GM18861 (cell line): Measurements from ENCODE around the gene SAAL1.
A peak's percentile ranks its signal among the peaks of the same experiment; 100 is the strongest.
"Not testable (repeated sequence)": the region's sequence is repeated elsewhere in the genome, so short reads cannot be mapped to it uniquely, and the experiment has no call there.

Experiments
- ATAC-seq: cut with Tn5 transposase; IDR thresholded peaks from one replicate; pipeline ENCODE4 v1.9.1; 2021; ENCODE audit not compliant: unreplicated experiment

The SAAL1 gene, protein sequence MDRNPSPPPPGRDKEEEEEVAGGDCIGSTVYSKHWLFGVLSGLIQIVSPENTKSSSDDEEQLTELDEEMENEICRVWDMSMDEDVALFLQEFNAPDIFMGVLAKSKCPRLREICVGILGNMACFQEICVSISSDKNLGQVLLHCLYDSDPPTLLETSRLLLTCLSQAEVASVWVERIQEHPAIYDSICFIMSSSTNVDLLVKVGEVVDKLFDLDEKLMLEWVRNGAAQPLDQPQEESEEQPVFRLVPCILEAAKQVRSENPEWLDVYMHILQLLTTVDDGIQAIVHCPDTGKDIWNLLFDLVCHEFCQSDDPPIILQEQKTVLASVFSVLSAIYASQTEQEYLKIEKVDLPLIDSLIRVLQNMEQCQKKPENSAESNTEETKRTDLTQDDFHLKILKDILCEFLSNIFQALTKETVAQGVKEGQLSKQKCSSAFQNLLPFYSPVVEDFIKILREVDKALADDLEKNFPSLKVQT

DNA sequence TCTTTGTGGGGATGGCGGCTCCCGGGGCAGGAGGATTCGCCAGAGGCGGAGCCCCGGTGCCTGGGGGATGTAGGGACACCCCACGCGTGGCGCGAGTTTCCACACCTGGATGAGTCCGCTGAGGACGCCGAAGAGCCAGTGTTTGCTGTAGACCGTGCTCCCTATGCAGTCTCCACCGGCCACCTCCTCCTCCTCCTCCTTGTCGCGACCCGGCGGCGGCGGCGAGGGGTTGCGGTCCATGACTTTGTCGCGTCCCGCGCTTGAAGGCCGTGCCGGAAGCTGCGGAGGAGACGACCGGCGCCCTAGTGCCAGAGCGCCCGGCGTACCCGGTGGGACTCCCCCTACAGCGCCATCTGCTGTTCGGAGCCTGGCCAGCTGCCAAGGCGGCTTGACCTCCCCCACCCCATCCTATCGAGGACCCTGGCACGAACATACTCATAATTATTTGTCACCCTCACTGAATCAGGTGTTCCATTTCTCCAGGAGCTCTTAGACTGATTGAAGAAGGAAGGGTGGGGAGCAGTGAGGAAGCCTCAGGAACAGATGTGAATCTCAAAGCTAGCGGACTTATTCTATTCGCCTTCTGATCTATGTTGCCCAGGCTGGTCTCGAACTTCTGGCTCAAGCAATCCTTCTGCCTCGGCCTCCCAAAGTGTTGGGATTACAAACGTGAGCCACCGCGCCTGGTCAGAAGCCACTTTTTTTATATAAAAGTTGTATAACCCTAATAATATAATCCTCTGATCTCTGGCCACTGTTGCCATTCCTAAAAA, at the start of gene SAAL1:
SAAL1 (minus strand) TSS at position 281 of the 773 bp plus-strand sequence; CDS start at position 240, 41 bp downstream.
- peak; percentile 90 for ATAC-seq

DNA sequence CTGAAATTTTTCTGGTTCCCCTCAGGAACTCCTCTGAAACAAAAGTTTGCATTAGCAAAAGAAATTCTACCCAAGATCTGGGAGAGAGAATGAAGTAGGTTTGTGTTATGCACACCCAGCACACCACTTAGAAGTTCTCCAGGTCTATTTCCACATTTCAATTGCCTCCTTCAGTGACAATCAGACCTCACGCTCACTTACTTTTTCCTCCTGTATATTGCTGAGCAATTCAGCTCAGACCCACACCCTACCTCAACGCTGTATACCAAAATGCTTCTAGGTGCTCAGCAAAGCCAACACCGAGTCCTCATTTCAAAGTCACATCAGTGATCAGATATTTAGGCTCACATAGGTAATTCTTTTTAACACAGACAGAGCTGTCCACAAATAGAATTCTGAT, 45.7 kb upstream of the SAAL1 start:
- ATAC-seq: no peak

DNA sequence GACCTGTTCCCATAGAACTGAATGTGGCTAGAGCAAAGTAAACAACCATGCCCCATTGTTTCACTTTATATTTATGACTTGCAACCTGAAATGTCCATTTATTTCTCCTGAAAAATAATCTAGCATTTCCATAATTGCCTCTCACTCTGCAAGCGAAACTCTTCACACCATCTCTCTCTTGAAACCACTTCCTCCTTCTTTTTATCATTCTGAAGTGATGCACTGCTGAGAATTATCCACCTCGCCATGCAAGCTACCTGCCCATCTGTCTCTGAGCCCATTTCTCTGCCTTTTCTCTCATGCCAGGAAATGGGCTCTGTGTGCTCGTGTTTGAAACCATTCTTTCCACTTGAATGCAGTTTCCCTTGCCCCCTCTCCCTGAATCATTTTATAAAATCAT, 40.0 kb upstream of the SAAL1 start:
- ATAC-seq: no peak

DNA sequence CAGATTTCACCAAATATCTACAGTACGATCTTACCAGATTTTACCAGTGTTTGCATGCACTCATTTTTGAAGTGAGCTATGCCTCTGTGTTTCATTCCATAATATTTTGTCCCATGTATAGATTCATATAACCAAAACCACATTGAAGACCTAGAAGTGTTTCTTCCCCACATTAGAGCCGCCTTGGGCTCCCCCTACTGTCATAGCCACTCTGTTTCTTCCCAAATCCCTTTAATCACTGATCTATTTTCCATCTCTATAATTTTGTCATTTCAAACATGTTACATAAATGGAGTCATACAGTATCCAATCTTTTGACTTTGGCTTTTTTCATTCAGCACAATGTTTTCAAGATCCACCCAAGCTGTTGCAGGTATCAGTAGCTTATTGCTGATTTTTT, 39.1 kb upstream of the SAAL1 start:
- ATAC-seq: no peak

DNA sequence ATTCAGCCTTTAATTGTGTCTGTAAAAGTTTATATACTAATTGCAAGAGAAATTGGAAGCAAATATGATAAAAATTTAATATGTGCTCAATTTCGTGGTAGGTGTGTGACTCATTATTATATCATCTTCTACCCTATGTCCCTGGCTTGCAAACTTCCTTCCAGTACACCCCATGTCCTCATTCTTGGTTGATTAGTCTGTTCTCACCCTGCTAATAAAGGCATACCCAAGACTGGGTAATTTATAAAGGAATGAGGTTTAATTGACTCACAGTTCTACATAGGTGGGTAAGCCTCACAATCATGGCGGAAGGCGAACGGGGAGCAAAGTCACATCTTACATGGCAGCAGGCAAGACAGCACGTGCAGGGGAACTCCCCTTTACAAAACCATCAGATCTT, 38.4 kb upstream of the SAAL1 start:
- no peak for ATAC-seq

DNA sequence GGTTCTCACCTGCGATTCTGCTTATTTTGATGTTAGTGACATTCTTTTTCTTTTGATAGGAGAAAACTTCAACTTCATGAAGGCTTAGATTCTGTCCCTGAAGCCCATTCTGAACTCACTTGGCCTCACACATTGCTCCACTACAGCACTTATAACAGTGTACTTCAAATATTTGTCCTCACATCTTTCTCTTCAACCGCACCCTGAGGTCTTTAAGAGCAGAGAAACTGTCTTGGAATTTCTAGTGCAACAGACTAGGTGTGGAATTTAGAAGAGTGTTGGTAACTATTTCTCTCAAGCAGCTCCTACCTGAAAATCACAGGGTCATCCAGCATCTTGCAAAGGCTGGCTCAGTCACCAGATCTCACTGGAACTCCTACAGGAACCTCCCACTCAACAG, 34.3 kb upstream of the SAAL1 start:
- no peak for ATAC-seq

DNA sequence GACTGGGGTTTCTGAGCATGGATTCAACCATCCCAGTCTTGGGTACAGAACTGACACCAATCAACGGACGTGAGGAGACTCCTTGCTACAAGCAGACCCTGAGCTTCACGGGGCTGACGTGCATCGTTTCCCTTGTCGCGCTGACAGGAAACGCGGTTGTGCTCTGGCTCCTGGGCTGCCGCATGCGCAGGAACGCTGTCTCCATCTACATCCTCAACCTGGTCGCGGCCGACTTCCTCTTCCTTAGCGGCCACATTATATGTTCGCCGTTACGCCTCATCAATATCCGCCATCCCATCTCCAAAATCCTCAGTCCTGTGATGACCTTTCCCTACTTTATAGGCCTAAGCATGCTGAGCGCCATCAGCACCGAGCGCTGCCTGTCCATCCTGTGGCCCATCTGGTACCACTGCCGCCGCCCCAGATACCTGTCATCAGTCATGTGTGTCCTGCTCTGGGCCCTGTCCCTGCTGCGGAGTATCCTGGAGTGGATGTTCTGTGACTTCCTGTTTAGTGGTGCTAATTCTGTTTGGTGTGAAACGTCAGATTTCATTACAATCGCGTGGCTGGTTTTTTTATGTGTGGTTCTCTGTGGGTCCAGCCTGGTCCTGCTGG, 31.4 kb upstream of the SAAL1 start:
- ATAC-seq: no peak

DNA sequence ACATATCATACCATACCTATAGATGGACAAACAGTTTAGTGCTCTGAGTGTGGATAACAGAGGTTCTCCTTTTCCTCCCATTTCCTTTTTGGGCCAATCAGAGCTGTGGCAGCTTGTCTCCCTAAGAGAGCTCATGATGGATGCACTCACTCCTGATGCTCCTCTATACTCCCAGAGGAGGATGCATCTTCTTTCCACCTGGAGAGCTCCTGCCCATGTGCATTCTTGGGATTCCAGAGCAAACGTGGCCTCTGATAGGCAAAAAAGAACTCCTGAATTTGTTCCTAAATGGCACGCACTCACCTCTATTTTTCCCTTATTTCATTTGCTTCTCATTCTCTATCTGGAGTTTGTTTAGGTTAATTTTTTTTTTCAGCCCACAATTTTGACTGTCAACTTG, 29.4 kb upstream of the SAAL1 start:
- ATAC-seq: no peak

DNA sequence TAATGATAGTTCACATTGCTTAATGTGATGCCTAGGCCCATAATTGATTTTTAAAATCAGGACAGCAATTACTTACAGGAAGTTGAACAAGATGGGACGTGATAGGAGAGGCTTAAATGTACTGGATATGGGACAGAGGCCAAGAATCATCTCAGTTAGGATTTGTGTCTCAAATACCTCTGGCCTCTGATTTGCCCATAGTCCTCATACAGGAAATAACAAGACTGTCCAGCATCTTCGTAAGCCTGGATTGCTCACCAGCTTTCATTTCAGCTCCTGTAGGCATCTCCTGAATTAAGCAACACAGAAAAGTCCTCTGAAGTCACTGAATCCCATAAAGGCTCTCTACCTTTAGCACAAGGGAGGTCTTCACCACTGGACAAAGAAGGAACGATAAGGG, 26.5 kb upstream of the SAAL1 start, which contains the start of gene MRGPRX3:
MRGPRX3 (plus strand) TSS at position 231 of the 400 bp plus-strand sequence. CDS start 4,632 bp downstream, outside the sequence.
- no peak for ATAC-seq

DNA sequence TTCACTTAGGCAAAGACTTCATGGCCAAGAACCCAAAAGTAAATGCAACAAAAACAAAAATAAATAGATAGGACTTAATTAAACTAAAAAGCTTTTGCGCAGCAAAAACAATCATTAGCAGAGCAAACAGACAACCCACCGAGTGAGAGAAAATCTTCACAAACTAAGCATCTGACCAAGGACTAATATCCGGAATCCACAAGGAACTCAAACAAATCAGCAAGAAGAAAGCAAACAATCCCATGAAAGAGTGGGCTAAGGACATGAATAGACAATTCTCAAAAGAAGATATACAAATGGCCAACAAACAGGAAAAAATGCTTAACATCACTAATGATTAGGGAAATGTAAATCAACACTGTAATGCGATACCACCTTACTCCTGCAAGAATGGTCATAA, 25.2 kb upstream of the SAAL1 start:
- not testable (repeated sequence) for ATAC-seq

DNA sequence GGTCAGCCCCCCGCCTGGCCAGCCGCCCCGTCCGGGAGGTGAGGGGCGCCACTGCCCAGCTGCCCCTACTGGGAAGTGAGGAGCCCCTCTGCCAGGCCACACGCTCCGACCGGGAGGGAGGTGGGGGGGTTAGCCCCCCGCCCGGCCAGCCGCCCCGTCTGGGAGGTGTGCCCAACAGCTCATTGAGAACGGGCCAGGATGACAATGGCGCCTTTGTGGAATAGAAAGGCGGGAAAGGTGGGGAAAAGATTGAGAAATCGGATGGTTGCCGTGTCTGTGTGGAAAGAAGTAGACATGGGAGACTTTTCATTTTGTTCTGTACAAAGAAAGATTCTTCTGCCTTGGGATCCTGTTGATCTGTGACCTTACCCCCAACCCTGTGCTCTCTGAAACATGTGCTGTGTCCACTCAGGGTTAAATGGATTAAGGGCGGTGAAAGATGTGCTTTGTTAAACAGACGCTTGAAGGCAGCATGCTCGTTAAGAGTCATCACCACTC, 15.5 kb upstream of the SAAL1 start:
- ATAC-seq: not testable (repeated sequence)

DNA sequence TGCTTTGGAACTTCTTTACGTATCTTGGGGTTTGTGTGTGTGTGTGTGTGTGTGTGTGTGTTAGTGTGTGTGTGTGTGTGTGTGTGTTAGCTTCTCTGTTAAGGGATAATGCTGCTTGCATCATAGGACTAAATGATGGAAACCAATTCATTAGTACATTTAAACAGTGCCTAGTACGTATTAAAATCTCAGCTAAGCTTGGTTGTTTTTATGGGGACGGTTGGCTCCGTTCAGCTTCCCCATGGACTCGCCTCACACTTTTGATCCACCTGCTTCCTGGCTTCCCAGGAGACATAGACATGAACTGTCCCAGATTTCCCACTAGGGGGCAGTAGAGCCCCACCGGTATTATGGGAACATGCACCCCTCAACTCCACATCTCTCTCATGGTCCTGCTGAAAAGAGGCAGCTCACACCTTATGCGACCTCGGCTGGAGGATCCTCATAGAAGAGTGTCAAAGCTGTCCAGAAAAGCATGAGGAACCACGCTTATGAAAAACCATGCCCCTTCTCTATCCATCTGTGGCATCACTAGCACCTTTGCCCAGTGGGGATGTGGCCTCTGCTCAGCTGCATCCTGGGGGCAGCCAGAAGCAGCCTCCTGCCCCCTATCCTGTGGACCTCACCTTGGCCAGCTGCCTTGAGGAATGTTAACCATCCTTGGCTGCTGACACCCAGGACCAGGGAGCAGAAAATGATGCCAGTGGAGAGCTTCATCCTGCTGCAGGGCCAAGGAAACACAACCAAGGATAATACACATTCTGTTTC, 9.7 kb upstream of the SAAL1 start:
- peak; percentile 78 for ATAC-seq

DNA sequence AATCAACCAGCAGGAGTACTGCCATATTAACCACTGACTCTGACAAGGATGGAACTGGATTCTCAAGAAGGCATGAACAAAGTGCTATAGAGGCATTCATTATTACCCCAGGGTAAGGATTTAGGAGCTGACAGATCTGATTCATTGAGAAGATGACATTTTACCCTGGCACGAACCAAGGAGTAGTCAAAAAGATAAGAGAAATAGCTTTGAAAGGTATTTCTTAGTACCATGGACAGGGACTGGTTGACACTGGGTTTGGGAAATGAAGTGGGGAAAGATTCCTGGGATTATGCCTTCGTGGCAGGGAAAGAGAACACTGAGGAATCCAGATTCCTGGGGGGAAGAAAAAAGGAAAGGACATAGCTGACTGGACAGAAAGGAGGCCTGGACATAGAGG, 5.1 kb upstream of the SAAL1 start:
- ATAC-seq: no peak

DNA sequence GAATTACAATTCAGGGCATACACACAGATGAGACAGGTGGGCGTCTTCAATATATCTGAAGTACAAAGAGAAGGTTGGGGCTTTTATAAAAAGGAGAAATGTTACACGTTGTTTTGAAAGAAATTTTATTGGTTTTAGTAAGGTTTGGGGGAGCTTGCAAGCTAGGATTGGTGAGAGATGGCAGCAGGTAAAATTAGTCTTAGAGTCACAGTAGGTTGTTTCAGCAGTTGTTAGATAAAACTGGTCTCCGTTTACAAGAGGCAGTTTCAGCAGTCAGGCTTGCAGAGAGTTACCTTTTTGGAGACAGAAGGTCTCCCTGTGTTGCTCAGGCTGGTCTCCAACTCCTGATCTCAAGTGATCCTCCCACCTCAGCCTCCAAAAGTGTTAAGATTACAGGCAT, 2.4 kb upstream of the SAAL1 start:
- ATAC-seq: no peak

DNA sequence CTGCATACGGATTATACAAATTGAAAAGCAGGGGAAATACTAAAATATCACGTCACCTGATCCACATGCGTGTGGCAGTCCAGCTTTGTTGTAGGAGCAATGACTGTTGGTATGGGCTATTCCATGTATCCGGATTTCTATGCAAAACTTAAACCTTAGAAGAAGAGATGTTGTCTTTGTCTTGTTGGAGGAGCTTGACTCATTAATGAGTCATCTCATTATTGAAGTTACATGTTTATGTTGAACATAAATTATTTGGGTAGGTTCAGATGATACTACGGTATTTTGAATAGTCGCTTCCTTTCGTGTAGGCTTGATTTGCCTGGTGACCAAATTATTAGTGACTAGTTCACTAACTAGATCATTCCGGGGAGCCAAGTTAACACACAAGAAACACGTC, 806 bp upstream of the SAAL1 start:
- ATAC-seq: no peak

DNA sequence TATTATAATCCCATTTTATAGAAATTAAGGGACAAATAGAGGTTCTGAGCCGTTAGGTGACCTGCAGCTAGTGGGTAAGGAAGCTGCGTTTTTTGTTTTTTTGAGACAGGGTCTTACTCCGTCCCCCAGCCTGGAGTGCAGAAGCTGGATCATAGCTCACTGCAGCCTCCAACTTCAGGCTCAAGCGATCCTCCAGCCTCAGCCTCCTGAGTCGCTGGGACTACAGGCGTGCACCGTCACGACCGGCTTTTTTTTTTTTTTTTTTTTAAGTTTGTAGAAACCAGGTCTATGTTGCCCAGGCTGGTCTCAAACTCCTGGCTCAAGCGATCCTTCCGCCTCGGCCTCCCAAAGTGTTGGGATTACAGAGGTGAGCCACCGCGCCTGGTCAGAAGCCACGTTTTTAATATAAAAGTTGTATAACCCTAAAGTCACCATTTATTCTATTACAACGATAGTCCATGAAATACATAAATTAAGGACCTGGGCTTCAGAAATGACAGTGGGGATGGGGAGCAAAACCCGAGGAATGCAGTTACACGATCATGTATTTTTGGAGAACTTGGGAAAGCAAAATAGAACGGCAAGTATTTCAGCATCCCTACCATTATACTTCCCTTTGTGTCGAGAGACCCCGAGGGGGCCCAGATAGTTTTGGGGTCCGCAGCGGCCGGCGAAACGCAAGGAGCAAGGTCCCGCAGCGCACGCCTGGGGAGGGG, 638 bp downstream of the SAAL1 start:
- no peak for ATAC-seq

DNA sequence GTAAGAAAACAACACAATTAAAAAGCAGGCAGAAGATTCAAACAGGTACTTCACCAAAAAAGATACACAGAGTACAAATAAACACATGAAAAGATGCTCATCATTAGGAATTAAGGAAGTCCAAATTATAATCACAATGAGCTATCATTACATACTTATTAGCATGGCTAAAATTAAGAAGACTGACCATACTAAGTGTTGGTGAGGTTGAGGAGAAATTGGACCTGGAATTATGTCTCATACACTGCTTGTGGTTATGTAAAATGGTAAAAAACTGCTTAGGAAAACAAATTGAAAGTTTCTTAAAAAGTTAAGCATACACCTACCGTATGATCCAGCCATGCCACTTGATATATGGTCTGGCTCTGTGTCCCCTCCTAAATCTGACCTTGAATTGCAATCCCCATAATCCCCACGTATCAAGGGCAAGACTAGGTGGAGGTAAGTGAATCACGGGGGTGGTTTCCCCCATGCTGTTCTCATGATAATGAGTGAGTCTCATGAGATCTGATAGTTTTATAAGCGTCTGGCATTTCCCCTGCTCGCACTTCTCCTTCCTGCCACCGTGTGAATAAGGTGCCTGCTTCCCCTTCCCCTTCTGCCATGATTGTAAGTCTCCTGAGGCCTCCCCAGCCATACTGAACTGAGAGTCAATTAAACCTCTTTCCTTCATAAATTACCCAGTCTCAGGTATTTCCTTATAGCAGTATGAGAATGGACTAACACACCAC, 4.8 kb downstream of the SAAL1 start:
- ATAC-seq: no peak

DNA sequence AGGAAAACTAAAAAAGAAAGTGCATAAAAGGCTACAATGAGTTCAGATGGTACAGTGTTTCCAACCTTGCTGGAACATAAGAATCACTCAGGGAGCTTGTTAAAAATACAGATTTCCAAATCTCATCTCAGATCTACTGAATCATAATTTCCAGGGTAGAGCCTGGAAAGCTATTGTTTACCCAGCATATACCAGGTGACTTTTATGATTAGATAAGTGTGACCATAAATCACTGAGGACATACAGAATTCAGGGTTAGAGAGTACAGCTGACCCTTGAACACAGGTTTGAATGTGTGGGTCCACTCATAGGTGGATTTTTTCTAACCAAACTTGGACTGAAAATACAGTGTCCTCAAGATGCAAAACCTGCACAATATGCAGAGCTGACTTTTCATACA, 11.9 kb downstream of the SAAL1 start:
- no peak for ATAC-seq

DNA sequence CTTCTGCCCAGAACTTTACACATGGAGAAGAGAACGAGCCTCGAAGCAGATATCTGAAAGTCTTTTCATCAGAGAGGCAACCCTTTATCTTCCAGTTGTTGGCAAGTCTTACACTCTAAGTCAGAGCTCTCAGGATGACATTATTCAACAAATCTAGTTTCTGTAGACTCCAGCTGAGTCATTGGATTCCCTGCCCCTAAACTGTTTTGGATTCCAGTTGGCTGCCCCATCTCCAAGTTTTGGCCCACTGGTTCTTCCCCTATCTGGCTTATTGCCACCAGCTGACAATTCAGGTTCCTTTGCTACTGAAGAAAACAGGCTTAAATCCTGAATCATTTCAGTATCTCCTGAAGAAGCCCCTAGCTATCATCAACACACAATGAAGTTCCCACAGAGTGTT, 14.2 kb downstream of the SAAL1 start:
- ATAC-seq: no peak
